ENCODE results near the gene LPGAT1.

Gene LPGAT1

DNA sequence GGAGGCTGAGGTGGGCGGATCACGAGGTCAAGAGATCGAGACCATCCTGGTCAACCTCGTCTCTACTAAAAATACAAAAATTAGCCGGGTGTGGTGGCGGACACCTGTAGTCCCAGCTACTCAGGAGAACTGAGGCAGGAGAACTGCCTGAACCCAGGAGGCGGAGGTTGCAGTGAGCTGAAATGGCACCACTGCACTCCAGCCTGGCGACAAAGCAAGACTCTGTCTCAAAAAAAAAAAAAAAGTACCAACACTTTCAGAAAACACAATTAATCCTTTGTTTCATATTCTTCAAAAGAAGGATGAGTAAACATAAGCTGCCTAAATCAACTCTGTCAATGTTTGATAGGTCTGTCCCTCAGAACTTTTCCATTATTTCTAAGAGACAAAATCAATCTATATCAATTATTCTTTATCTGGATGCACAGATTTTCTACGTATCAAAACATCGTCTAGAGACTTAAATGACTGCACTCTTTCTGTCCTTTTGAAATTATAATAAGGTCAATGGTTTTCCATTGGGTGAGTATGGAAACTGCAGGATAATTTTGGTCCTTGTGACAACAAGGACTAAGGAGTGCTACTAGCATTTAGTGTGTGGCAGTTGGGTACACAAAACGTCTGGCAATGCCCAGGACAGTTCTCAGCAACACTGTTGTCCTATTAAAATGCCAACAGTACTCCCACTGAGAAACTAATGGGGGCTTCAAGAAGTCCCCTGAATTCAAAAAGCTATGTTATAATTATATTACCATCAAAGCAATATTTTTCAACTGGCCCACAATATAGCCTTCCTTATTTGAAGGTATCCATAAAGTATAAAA lies 40.7 kb downstream of the LPGAT1 start:
- no peak overlapping the region for H3K27ac ChIP-seq
- no peak for TF ChIP-seq CTCF (conservative IDR thresholded peaks at IDR 0.05)

- TF ChIP-seq CTCF (conservative IDR thresholded peaks at IDR 0.05): no peak
- TF ChIP-seq ZFX (IDR thresholded peaks at IDR 0.05): no peak
- no peak overlapping the region for H3K27ac ChIP-seq
These were observed 41.9 kb downstream of the LPGAT1 start for GRCh38 chr1:211788626-211789025.

DNA sequence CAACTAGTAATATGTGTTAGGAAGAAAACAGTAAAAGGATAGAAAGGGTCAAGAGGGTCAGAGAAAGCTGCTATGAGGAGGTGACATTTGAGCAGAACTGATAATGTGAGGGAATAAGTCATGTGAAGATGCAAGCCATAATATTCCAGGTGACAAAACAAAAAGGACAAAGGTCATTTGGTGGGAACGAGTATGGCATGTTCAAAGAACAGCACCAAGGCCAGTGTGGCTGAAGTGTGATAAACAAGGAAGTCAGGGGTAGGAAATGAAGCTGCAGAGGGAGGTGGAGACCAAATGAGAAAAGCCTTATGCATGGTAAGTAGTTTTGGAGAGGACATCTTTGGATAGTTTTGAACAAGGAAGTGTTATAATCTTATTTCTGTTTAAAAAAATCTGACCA lies 46.7 kb downstream of the LPGAT1 start:
- no peak for TF ChIP-seq ZFX (IDR thresholded peaks at IDR 0.05)
- TF ChIP-seq CTCF (conservative IDR thresholded peaks at IDR 0.05): no peak
- H3K27ac ChIP-seq: no peak overlapping the region

GRCh38 chr1:211783266-211783665 lies 47.3 kb downstream of the LPGAT1 start:
- TF ChIP-seq ZFX (IDR thresholded peaks at IDR 0.05): no peak
- no peak for TF ChIP-seq CTCF (conservative IDR thresholded peaks at IDR 0.05)
- no peak overlapping the region for H3K27ac ChIP-seq

DNA sequence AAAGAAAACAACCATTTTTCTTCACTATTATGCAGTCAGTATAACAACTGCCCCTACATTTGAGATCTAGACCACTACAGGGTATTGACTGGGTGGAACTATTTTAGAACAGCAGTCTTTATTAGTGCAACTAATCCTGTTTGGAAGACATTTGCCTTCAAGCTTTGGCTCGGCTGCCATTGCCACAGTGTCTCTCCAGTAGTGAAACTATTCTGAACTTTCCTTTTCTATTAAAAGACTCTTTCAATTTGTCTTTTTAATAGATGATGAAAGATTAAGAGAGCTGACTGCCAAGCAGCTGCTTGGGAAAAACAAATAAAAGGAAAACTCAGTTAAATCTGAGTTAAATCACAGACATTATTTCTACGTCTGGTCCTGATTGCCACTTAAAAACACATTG lies 49.3 kb downstream of the LPGAT1 start:
- TF ChIP-seq CTCF (conservative IDR thresholded peaks at IDR 0.05): no peak
- TF ChIP-seq ZFX (IDR thresholded peaks at IDR 0.05): no peak
- no peak overlapping the region for H3K27ac ChIP-seq

- no peak for TF ChIP-seq ZFX (IDR thresholded peaks at IDR 0.05)
- no peak for TF ChIP-seq CTCF (conservative IDR thresholded peaks at IDR 0.05)
- H3K27ac ChIP-seq: no peak overlapping the region
These were observed 55.4 kb downstream of the LPGAT1 start for GRCh38 chr1:211775170-211775569.

- TF ChIP-seq ZFX (IDR thresholded peaks at IDR 0.05) (no peak), CTCF (conservative IDR thresholded peaks at IDR 0.05) (no peak)
- H3K27ac ChIP-seq: no peak overlapping the region
These were observed 65.9 kb downstream of the LPGAT1 start for GRCh38 chr1:211764701-211765100.
